Ecto neural progenitor cell (in vitro differentiated cells): Measurements from ENCODE around the gene PON2.
"Not testable (repeated sequence)": the region's sequence is repeated elsewhere in the genome, so short reads cannot be mapped to it uniquely, and the experiment has no call there.

ENCODE experiments used
- DNase-seq: peaks from one replicate; pipeline ENCODE4 v3.0.0-alpha.2; 2018; ENCODE audit warnings: low spot score

The PON2 gene

GRCh38 chr7:95434557-95435421 lies at the start of gene PON2:
Gene PON2 (minus strand): TSS chr7:95435028. CDS start chr7:95434951, 77 bp downstream.
- DNase-seq = peak; percentile 88

GRCh38 chr7:95482424-95482823 lies 47.6 kb upstream of the PON2 start:
- DNase-seq = no peak

- DNase-seq = no peak
Measured at GRCh38 chr7:95481271-95482165, 46.7 kb upstream of the PON2 start.

GRCh38 chr7:95479992-95480624 lies 45.3 kb upstream of the PON2 start:
- no peak for DNase-seq

GRCh38 chr7:95478272-95479037 lies 43.6 kb upstream of the PON2 start:
- no peak for DNase-seq

GRCh38 chr7:95476904-95477594 lies 42.2 kb upstream of the PON2 start:
- peak; percentile 59 for DNase-seq

- no peak for DNase-seq
Measured at GRCh38 chr7:95476072-95476847, 41.4 kb upstream of the PON2 start.

GRCh38 chr7:95473276-95473985 lies 38.6 kb upstream of the PON2 start:
- DNase-seq = no peak

- DNase-seq = no peak
Measured at GRCh38 chr7:95472581-95473161, 37.8 kb upstream of the PON2 start.

- no peak for DNase-seq
Measured at GRCh38 chr7:95471071-95471470, 36.2 kb upstream of the PON2 start.

- no peak for DNase-seq
Measured at GRCh38 chr7:95470452-95470851, 35.6 kb upstream of the PON2 start.

GRCh38 chr7:95469848-95470247 lies 35.0 kb upstream of the PON2 start:
- DNase-seq = no peak

GRCh38 chr7:95469187-95469586 lies 34.4 kb upstream of the PON2 start:
- DNase-seq = no peak

GRCh38 chr7:95467912-95468607 lies 33.2 kb upstream of the PON2 start:
- no peak for DNase-seq

GRCh38 chr7:95460653-95461052 lies 25.8 kb upstream of the PON2 start:
- not testable (repeated sequence) for DNase-seq

GRCh38 chr7:95457947-95458346 lies 23.1 kb upstream of the PON2 start:
- no peak for DNase-seq

- DNase-seq = no peak
Measured at GRCh38 chr7:95454438-95455045, 19.7 kb upstream of the PON2 start.

- DNase-seq = no peak
Measured at GRCh38 chr7:95446618-95447017, 11.8 kb upstream of the PON2 start.
